GM12878 (cell line): ENCODE results near the gene CLCNKA. TPM values are rescaled to one million over a fixed set of nuclear protein-coding genes. Genes with fewer than 3 reads are reported as not detected.

ENCODE experiments used
- CREB1 ChIP-seq: IDR thresholded peaks from 2 replicates; pipeline ENCODE4 v1.6.1; 2012; ENCODE audit warnings: low read depth, mild to moderate bottlenecking, inconsistent platforms
- CTCF ChIP-seq, 3 experiments: IDR thresholded peaks in 2 of 3; conservative IDR thresholded peaks in 1 of 3; 2 replicates each; pipeline ENCODE4 v1.5.1; 2011; ENCODE audit warnings: low read depth in 3 of 3, low read length in 3 of 3, mild to moderate bottlenecking in 3 of 3, control low read depth in 2 of 3, moderate library complexity in 2 of 3, inconsistent platforms in 1 of 3, mixed read lengths in 1 of 3; ENCODE audit not compliant: control insufficient read depth in 2 of 3, insufficient read depth in 1 of 3; ENCODE audit errors: extremely low read depth in 1 of 3
- ETV6 ChIP-seq, 2 experiments: fragments of 450-650 bp in 1 of 2; IDR thresholded peaks in 1 of 2; conservative IDR thresholded peaks in 1 of 2; 2 replicates each; pipeline ENCODE4 v1.6.1; 2014; ENCODE audit warnings: antibody characterized with exemption in 1 of 2, borderline replicate concordance in 1 of 2, low read depth in 1 of 2, mild to moderate bottlenecking in 1 of 2, moderate library complexity in 1 of 2
- HDAC6 ChIP-seq: fragments of 200-600 bp; sonication (generic); IDR thresholded peaks from one replicate; pipeline ENCODE4 v1.8.0; 2017; ENCODE audit warnings: antibody characterized with exemption; ENCODE audit not compliant: unreplicated experiment
- NKRF ChIP-seq: fragments of 450-650 bp; conservative IDR thresholded peaks from 2 replicates; pipeline ENCODE4 v1.6.1; 2017; ENCODE audit warnings: mild to moderate bottlenecking, moderate library complexity
- RAD21 ChIP-seq: IDR thresholded peaks from 2 replicates; pipeline ENCODE4 v1.6.1; 2011; ENCODE audit warnings: mild to moderate bottlenecking, low read depth, low read length, moderate library complexity; ENCODE audit not compliant: insufficient read depth
- TARDBP ChIP-seq: IDR thresholded peaks from 2 replicates; pipeline ENCODE4 v1.6.1; 2016; ENCODE audit warnings: borderline replicate concordance
- YY1 ChIP-seq: IDR thresholded peaks from 2 replicates; pipeline ENCODE4 v1.6.1; 2011; ENCODE audit warnings: low read depth, mild to moderate bottlenecking, low read length
- ZNF217 ChIP-seq: fragments of 450-650 bp; IDR thresholded peaks from 2 replicates; pipeline ENCODE4 v1.6.1; 2017; ENCODE audit warnings: antibody characterized with exemption, mild to moderate bottlenecking
- polyA plus RNA-seq, 11 experiments: library from polyadenylated mRNA; depleted of rRNA in 4 of 11; unstranded in 6 of 11; stranded (reverse) in 5 of 11; fragments of >200 nt; fragmentation: Nextera tagmentation in 4 of 11; fragmentation: Illumina TruSeq in 1 of 11; extraction: Ambion mirVana in 4 of 11; extraction: Trizol in 1 of 11; gene quantifications; 1 replicate in 1 of 11; 2 replicates in 10 of 11; pipeline versions ENCODE4 v1.2.1 to v1.2.3, GENCODE V29; 2011 to 2016; ENCODE audit warnings: inconsistent platforms in 2 of 11, missing spikeins in 2 of 11, low read depth in 1 of 11
- total RNA-seq, 4 experiments: library from RNA; depleted of rRNA in 3 of 4; stranded (reverse); fragments of >200 nt in 3 of 4; fragmentation: Illumina TruSeq in 1 of 4; extraction: Trizol in 1 of 4; gene quantifications; 2 replicates each; pipeline versions ENCODE4 v1.2.1 to v1.2.3, GENCODE V29; 2013 to 2021
- TF ChIP-seq, protein P1 (sequence below): IDR thresholded peaks from 2 replicates; pipeline ENCODE4 v1.6.1; 2012; ENCODE audit warnings: mild to moderate bottlenecking, low read depth, low read length

CLCNKA gene
- total and polyA plus RNA-seq, 10 of the 15 experiments (the other 5 are each of a cell fraction or from before 2014, with no cell fraction given), result 0.02 to 0.15 (median 0.08) TPM; not detected in 6

GRCh38 chr1:16082283-16083038 is 60.6 kb downstream of the CLCNKA start (continued):
- no peak for TF ChIP-seq NKRF
- TF ChIP-seq YY1, result 0 out of 2 replicates have a peak, but pooled peaks have one; percentile 36
- TF ChIP-seq CTCF (IDR thresholded peaks at IDR 0.05 in 2 of 3, conservative IDR thresholded peaks at IDR 0.05 in 1 of 3; ENCODE audit: control insufficient read depth in 2 of 3, extremely low read depth in 1 of 3, insufficient read depth in 1 of 3, low read depth in 3 of 3, low read length in 3 of 3), result peak; percentile 79 to 90 (median 88)
- TF ChIP-seq HDAC6, result no peak
- TF ChIP-seq TARDBP, result no peak
- no peak for TF ChIP-seq ZNF217
- no peak for TF ChIP-seq CREB1
- TF ChIP-seq ETV6 (conservative IDR thresholded peaks at IDR 0.05 in 1 of 2, IDR thresholded peaks at IDR 0.05 in 1 of 2; ENCODE audit: borderline replicate concordance in 1 of 2, low read depth in 1 of 2), result no peak
- TF ChIP-seq RAD21, result peak; percentile 83
- TF ChIP-seq, protein P1, sequence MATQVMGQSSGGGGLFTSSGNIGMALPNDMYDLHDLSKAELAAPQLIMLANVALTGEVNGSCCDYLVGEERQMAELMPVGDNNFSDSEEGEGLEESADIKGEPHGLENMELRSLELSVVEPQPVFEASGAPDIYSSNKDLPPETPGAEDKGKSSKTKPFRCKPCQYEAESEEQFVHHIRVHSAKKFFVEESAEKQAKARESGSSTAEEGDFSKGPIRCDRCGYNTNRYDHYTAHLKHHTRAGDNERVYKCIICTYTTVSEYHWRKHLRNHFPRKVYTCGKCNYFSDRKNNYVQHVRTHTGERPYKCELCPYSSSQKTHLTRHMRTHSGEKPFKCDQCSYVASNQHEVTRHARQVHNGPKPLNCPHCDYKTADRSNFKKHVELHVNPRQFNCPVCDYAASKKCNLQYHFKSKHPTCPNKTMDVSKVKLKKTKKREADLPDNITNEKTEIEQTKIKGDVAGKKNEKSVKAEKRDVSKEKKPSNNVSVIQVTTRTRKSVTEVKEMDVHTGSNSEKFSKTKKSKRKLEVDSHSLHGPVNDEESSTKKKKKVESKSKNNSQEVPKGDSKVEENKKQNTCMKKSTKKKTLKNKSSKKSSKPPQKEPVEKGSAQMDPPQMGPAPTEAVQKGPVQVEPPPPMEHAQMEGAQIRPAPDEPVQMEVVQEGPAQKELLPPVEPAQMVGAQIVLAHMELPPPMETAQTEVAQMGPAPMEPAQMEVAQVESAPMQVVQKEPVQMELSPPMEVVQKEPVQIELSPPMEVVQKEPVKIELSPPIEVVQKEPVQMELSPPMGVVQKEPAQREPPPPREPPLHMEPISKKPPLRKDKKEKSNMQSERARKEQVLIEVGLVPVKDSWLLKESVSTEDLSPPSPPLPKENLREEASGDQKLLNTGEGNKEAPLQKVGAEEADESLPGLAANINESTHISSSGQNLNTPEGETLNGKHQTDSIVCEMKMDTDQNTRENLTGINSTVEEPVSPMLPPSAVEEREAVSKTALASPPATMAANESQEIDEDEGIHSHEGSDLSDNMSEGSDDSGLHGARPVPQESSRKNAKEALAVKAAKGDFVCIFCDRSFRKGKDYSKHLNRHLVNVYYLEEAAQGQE, result no peak
